ENCODE measurements around the gene MKRN2OS. TPM values are rescaled to one million over a fixed set of nuclear protein-coding genes. Genes with fewer than 3 reads are reported as not detected.
A peak's percentile ranks its signal among the peaks of the same experiment; 100 is the strongest.

The MKRN2OS gene
- total RNA-seq, 1 donor from 2014 or later: 1.3 TPM

GRCh38 chr3:12557473-12558100 is 12.3 kb upstream of the MKRN2OS start:
- no peak for TF ChIP-seq CTCF (IDR thresholded peaks at IDR 0.05; ENCODE audit: insufficient read depth, low read length, poor library complexity, severe bottlenecking)
- H3K27me3 ChIP-seq (ENCODE audit: control insufficient read depth, insufficient read depth, low read length): no peaks in the 10 kb centered on the region
- peak overlapping the region; percentile 96 for H3K4me3 ChIP-seq (ENCODE audit: low read depth, low read length)
- H3K36me3 ChIP-seq (ENCODE audit: control insufficient read depth, insufficient read depth, low read length): no peaks in the 10 kb centered on the region
- DNase-seq (ENCODE audit: low read depth): no peak

GRCh38 chr3:12556690-12557472 is 11.6 kb upstream of the MKRN2OS start, which contains the start of gene MKRN2:
Gene MKRN2 (plus strand): TSS chr3:12557087. CDS start chr3:12557151, 64 bp downstream.
- TF ChIP-seq CTCF (IDR thresholded peaks at IDR 0.05; ENCODE audit: insufficient read depth, low read length, poor library complexity, severe bottlenecking): no peak
- peak; percentile 37 for DNase-seq (ENCODE audit: low read depth)
- Histone ChIP-seq H3K4me3 (ENCODE audit: low read depth, low read length) (peak within 1 kb of the TSS; percentile 96), H3K36me3 (ENCODE audit: control insufficient read depth, insufficient read depth, low read length) (no peaks in the 10 kb centered on the region), H3K27me3 (ENCODE audit: control insufficient read depth, insufficient read depth, low read length) (no peaks in the 10 kb centered on the region)

DNA sequence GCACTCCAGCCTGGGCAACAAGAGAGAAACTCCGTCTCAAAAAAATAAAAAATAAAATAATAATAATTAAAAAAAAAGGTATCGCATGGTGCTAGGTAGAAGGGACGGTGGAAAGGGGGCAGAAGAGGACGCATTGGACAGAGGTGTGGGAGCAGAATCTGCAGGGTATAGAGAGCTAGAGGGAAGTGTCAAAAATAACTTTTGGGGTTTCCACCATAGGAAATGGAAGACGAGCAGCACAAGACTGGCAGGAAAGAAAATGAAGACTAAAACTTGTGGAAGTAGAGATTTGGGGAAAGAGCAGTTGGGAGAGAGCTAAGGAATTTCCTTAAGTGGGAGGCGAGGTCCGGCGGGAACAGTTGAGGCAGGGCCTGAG is 11.0 kb upstream of the MKRN2OS start:
- Histone ChIP-seq H3K4me3 (ENCODE audit: low read depth, low read length) (peak overlapping the region; percentile 96), H3K27me3 (ENCODE audit: control insufficient read depth, insufficient read depth, low read length) (no peaks in the 10 kb centered on the region), H3K36me3 (ENCODE audit: control insufficient read depth, insufficient read depth, low read length) (no peaks in the 10 kb centered on the region)
- TF ChIP-seq CTCF (IDR thresholded peaks at IDR 0.05; ENCODE audit: insufficient read depth, low read length, poor library complexity, severe bottlenecking): no peak
- DNase-seq (ENCODE audit: low read depth): no peak

DNA sequence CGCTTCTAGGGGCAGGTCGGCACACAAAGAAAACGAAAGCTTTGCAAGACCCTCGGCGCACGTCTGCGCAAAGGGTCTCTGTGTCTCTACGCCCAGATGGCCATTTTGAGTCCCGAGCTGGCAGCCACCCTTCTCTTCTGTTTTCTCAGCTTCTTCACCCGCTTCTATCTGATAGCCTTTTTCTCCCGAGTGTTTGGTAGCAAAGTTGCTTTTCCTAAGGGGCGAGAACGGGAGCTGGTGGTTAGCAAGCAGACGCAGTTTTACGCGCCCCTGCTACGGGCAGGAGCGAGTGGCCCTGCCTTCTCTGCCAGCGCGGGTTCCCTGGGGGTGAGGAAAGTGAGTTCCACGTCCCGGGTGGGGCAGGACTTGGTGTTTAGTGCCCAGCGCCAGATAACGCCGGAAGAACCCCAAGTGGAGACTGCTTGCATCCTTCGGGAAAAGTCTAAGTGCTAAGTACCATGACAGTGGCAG is 8.7 kb upstream of the MKRN2OS start:
- DNase-seq (ENCODE audit: low read depth): no peak
- H3K4me3 ChIP-seq (ENCODE audit: low read depth, low read length): peak overlapping the region; percentile 56
- H3K27me3 ChIP-seq (ENCODE audit: control insufficient read depth, insufficient read depth, low read length): no peaks in the 10 kb centered on the region
- no peak for TF ChIP-seq CTCF (IDR thresholded peaks at IDR 0.05; ENCODE audit: insufficient read depth, low read length, poor library complexity, severe bottlenecking)
- no peaks in the 10 kb centered on the region for H3K36me3 ChIP-seq (ENCODE audit: control insufficient read depth, insufficient read depth, low read length)

DNA sequence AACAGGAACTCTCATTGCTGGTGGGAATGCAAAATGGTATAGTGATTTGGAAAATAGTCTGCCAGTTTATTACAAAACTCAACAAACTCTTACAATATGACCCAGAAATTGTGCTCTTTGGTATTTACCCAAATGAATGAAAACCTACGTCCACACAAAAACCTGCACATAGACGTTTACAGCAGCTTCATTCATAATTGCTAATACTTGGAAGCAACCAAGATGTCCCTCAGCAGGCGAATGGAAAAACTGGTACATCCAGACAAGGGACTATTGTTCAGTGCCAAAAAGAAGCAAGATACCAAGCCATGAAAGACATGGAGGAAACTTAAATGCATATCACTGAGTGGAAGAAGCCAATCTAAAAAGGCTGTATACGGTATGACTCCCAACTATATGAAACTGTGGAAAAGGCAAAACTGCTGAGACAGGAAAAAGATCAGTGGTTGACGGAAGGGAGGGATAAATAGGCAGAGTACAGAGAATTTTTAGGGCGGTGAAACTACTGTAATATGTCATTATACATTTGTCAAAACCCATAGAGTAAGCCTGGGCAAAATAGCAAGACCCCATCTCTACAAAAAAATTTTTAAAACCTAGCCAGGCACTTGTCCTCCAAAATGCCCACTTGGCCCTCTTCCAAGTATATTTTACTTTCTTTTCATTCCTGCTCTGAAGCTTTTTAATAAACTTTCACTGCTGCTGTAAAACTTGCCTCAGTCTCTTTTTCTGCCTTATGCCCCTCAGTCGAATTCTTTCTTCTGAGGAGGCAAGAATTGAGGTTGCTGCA is 4.9 kb upstream of the MKRN2OS start:
- no peaks in the 10 kb centered on the region for H3K27me3 ChIP-seq (ENCODE audit: control insufficient read depth, insufficient read depth, low read length)
- no peaks in the 10 kb centered on the region for H3K36me3 ChIP-seq (ENCODE audit: control insufficient read depth, insufficient read depth, low read length)
- no peak for TF ChIP-seq CTCF (IDR thresholded peaks at IDR 0.05; ENCODE audit: insufficient read depth, low read length, poor library complexity, severe bottlenecking)
- no peak overlapping the region for H3K4me3 ChIP-seq (ENCODE audit: low read depth, low read length)
- DNase-seq (ENCODE audit: low read depth): no peak
